HepG2 (cell line): ENCODE results near the gene AHNAK. TPM values are rescaled to one million over a fixed set of nuclear protein-coding genes. Genes with fewer than 3 reads are reported as not detected.

ENCODE experiments used
- BRCA1 ChIP-seq: sonication (generic); formaldehyde crosslinking; IDR thresholded peaks from 2 replicates; pipeline ENCODE4 v1.4.0; 2020; ENCODE audit warnings: missing genetic modification reagents
- HOXD1 ChIP-seq: sonication (generic); formaldehyde crosslinking; IDR thresholded peaks from 2 replicates; pipeline ENCODE4 v1.5.0; 2020; ENCODE audit warnings: missing genetic modification reagents
- MATR3 ChIP-seq: sonication (generic); formaldehyde crosslinking; IDR thresholded peaks from 2 replicates; pipeline ENCODE4 v1.4.0; 2020; ENCODE audit warnings: missing genetic modification reagents
- MEF2D ChIP-seq: sonication (generic); formaldehyde crosslinking; IDR thresholded peaks from 2 replicates; pipeline ENCODE4 v1.5.1; 2020; ENCODE audit warnings: mild to moderate bottlenecking, missing genetic modification reagents
- RFX3 ChIP-seq: IDR thresholded peaks from 2 replicates; pipeline ENCODE4 v1.6.1; 2016; ENCODE audit warnings: missing biosample characterization, missing genetic modification reagents
- ZNF160 ChIP-seq: sonication (generic); formaldehyde crosslinking; IDR thresholded peaks from 2 replicates; pipeline ENCODE4 v1.8.0; 2022; ENCODE audit warnings: mild to moderate bottlenecking, inconsistent platforms, missing genetic modification reagents
- ZNF496 ChIP-seq: sonication (generic); formaldehyde crosslinking; IDR thresholded peaks from 2 replicates; pipeline ENCODE4 v1.8.1; 2023; ENCODE audit warnings: mild to moderate bottlenecking, moderate library complexity, missing genetic modification reagents; ENCODE audit not compliant: insufficient replicate concordance
- ZNF672 ChIP-seq: sonication (generic); formaldehyde crosslinking; IDR thresholded peaks from 2 replicates; pipeline ENCODE4 v1.8.1; 2022; ENCODE audit warnings: missing genetic modification reagents
- polyA plus RNA-seq, 8 experiments: library from polyadenylated mRNA; depleted of rRNA in 3 of 8; stranded (reverse) in 7 of 8; unstranded in 1 of 8; fragments of >200 nt; fragmentation: Illumina TruSeq in 4 of 8; extraction: Trizol in 4 of 8; gene quantifications; 2 replicates each; pipeline versions ENCODE4 v1.2.1 to v1.2.3, GENCODE V29; 2011 to 2016; ENCODE audit warnings: low read depth in 4 of 8, missing spikeins in 1 of 8, mixed read lengths in 1 of 8; ENCODE audit not compliant: insufficient read depth in 1 of 8
- total RNA-seq, 5 experiments: library from RNA; depleted of rRNA; stranded (reverse); fragments of >200 nt; fragmentation: Illumina TruSeq; extraction: Trizol; gene quantifications; 2 replicates each; pipeline ENCODE4 v1.2.3, GENCODE V29; 2016; ENCODE audit warnings: low read depth in 1 of 5
- TF ChIP-seq, protein P1 (sequence below), 2 experiments: IDR thresholded peaks; 2 replicates each; pipeline ENCODE4 v1.6.1; 2011 to 2012; ENCODE audit warnings: low read length in 2 of 2, borderline replicate concordance in 1 of 2, low read depth in 1 of 2, mild to moderate bottlenecking in 1 of 2, moderate library complexity in 1 of 2
- TF ChIP-seq, protein P2 (sequence below): sonication (generic); formaldehyde crosslinking; IDR thresholded peaks from 2 replicates; pipeline ENCODE4 v1.4.0; 2020; ENCODE audit warnings: missing genetic modification reagents, mild to moderate bottlenecking, borderline replicate concordance
- TF ChIP-seq, protein P3 (sequence below): sonication (generic); formaldehyde crosslinking; IDR thresholded peaks from 2 replicates; pipeline ENCODE4 v1.8.0; 2022; ENCODE audit warnings: missing genetic modification reagents, low read depth, mild to moderate bottlenecking, borderline replicate concordance
- TF ChIP-seq, protein P4 (sequence below): sonication (generic); formaldehyde crosslinking; IDR thresholded peaks from 2 replicates; pipeline ENCODE4 v1.8.0; 2022; ENCODE audit warnings: mild to moderate bottlenecking, missing genetic modification reagents, moderate library complexity
- TF ChIP-seq, protein P5 (sequence below): IDR thresholded peaks from 2 replicates; pipeline ENCODE4 v1.6.1; 2016; ENCODE audit warnings: low read depth, control low read depth
- TF ChIP-seq, protein P6 (sequence below): IDR thresholded peaks from 2 replicates; pipeline ENCODE4 v1.6.1; 2016; ENCODE audit warnings: missing compliant biosample characterization, missing genetic modification reagents, borderline replicate concordance
- TF ChIP-seq, protein P7 (sequence below): sonication (generic); formaldehyde crosslinking; IDR thresholded peaks from 2 replicates; pipeline ENCODE4 v1.4.0; 2020; ENCODE audit warnings: missing genetic modification reagents, borderline replicate concordance
- TF ChIP-seq, protein P8 (sequence below): conservative IDR thresholded peaks from 2 replicates; pipeline ENCODE4 v1.6.1; 2018; ENCODE audit warnings: missing genetic modification reagents

Gene AHNAK
- total and polyA plus RNA-seq, 2 of the 13 experiments (the other 11 are each of a cell fraction or from before 2014, with no cell fraction given): 23.4 to 25.0 TPM

DNA sequence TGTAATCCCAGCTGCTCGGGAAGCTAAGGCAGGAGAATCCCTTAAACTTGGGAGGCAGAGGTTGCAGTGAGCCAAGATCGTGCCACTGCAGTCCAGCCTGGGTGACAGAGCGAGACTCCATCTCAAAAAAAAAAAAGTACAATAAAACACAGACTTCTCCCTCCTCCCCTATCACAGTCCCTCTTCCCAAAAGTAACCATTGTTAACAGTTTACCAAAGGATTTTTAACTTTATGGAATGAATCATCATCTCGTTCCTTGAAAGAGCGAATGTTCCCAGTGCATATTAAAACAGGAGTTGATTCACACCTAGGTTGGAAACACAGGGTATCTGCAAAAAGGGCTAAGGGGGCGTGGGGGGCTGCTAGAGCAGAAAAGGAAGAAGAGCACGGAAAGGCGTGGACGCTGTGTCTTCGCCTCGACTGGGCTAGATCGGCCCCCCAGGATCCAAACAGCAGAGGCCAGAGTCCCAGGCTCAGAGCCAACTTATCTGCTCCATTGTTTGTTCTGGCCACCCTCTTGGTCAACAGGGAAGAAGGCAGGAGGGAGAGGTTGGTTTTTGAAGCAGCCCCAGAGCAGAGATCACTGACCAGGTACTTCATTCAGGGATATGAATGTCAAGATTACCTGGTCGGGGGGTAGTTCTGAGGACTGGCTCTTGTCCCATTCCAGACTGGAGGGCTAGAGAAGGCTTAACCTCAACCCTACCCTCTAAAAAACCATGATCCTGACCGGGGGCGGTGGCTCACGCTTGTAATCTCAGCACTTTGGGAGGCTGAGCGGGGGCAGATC lies 2.1 kb upstream of the AHNAK start (continued):
- TF ChIP-seq, protein P1, sequence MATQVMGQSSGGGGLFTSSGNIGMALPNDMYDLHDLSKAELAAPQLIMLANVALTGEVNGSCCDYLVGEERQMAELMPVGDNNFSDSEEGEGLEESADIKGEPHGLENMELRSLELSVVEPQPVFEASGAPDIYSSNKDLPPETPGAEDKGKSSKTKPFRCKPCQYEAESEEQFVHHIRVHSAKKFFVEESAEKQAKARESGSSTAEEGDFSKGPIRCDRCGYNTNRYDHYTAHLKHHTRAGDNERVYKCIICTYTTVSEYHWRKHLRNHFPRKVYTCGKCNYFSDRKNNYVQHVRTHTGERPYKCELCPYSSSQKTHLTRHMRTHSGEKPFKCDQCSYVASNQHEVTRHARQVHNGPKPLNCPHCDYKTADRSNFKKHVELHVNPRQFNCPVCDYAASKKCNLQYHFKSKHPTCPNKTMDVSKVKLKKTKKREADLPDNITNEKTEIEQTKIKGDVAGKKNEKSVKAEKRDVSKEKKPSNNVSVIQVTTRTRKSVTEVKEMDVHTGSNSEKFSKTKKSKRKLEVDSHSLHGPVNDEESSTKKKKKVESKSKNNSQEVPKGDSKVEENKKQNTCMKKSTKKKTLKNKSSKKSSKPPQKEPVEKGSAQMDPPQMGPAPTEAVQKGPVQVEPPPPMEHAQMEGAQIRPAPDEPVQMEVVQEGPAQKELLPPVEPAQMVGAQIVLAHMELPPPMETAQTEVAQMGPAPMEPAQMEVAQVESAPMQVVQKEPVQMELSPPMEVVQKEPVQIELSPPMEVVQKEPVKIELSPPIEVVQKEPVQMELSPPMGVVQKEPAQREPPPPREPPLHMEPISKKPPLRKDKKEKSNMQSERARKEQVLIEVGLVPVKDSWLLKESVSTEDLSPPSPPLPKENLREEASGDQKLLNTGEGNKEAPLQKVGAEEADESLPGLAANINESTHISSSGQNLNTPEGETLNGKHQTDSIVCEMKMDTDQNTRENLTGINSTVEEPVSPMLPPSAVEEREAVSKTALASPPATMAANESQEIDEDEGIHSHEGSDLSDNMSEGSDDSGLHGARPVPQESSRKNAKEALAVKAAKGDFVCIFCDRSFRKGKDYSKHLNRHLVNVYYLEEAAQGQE (IDR thresholded peaks at IDR 0.05; ENCODE audit: borderline replicate concordance in 1 of 2, low read depth in 1 of 2, low read length in 2 of 2): no peak
- TF ChIP-seq, protein P2, sequence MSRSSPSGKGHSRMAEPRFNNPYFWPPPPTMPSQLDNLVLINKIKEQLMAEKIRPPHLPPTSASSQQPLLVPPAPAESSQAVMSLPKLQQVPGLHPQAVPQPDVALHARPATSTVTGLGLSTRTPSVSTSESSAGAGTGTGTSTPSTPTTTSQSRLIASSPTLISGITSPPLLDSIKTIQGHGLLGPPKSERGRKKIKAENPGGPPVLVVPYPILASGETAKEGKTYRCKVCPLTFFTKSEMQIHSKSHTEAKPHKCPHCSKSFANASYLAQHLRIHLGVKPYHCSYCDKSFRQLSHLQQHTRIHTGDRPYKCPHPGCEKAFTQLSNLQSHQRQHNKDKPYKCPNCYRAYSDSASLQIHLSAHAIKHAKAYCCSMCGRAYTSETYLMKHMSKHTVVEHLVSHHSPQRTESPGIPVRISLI (CRISPR knock-in tag): no peak; the same call in 1 of the 2 replicates
- TF ChIP-seq ZNF496 (no peak), HOXD1 (CRISPR knock-in tag) (no peak), MATR3 (no peak), MEF2D (CRISPR knock-in tag) (peak; percentile 73), RFX3 (CRISPR knock-in tag) (no peak), ZNF160 (no peak), ZNF672 (no peak), BRCA1 (CRISPR knock-in tag) (no peak)
- TF ChIP-seq, protein P3, sequence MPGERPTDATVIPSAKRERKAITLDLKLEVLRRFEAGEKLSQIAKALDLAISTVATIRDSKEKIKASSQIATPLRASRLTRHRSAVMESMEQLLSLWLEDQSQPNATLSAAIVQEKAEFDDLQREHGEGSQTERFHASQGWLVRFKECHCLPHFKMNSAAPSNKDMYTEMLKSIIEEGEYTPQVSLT (CRISPR knock-in tag): no peak
- TF ChIP-seq, protein P4, sequence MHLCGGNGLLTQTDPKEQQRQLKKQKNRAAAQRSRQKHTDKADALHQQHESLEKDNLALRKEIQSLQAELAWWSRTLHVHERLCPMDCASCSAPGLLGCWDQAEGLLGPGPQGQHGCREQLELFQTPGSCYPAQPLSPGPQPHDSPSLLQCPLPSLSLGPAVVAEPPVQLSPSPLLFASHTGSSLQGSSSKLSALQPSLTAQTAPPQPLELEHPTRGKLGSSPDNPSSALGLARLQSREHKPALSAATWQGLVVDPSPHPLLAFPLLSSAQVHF: no peak
- TF ChIP-seq, protein P5, sequence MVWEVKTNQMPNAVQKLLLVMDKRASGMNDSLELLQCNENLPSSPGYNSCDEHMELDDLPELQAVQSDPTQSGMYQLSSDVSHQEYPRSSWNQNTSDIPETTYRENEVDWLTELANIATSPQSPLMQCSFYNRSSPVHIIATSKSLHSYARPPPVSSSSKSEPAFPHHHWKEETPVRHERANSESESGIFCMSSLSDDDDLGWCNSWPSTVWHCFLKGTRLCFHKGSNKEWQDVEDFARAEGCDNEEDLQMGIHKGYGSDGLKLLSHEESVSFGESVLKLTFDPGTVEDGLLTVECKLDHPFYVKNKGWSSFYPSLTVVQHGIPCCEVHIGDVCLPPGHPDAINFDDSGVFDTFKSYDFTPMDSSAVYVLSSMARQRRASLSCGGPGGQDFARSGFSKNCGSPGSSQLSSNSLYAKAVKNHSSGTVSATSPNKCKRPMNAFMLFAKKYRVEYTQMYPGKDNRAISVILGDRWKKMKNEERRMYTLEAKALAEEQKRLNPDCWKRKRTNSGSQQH (CRISPR knock-in tag): no peak
- TF ChIP-seq, protein P6, sequence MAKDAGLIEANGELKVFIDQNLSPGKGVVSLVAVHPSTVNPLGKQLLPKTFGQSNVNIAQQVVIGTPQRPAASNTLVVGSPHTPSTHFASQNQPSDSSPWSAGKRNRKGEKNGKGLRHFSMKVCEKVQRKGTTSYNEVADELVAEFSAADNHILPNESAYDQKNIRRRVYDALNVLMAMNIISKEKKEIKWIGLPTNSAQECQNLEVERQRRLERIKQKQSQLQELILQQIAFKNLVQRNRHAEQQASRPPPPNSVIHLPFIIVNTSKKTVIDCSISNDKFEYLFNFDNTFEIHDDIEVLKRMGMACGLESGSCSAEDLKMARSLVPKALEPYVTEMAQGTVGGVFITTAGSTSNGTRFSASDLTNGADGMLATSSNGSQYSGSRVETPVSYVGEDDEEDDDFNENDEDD (CRISPR knock-in tag): peak; percentile 19; the same call in 1 of the 2 replicates
- TF ChIP-seq, protein P7, sequence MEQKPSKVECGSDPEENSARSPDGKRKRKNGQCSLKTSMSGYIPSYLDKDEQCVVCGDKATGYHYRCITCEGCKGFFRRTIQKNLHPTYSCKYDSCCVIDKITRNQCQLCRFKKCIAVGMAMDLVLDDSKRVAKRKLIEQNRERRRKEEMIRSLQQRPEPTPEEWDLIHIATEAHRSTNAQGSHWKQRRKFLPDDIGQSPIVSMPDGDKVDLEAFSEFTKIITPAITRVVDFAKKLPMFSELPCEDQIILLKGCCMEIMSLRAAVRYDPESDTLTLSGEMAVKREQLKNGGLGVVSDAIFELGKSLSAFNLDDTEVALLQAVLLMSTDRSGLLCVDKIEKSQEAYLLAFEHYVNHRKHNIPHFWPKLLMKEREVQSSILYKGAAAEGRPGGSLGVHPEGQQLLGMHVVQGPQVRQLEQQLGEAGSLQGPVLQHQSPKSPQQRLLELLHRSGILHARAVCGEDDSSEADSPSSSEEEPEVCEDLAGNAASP (CRISPR knock-in tag): peak; percentile 12; the same call in 1 of the 2 replicates
- TF ChIP-seq, protein P8, sequence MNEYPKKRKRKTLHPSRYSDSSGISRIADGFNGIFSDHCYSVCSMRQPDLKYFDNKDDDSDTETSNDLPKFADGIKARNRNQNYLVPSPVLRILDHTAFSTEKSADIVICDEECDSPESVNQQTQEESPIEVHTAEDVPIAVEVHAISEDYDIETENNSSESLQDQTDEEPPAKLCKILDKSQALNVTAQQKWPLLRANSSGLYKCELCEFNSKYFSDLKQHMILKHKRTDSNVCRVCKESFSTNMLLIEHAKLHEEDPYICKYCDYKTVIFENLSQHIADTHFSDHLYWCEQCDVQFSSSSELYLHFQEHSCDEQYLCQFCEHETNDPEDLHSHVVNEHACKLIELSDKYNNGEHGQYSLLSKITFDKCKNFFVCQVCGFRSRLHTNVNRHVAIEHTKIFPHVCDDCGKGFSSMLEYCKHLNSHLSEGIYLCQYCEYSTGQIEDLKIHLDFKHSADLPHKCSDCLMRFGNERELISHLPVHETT (CRISPR knock-in tag): peak; percentile 65
